GM12872 (cell line): ENCODE measurements around the gene RMND1.

Source experiments
- CTCF ChIP-seq: IDR thresholded peaks from 3 replicates; pipeline ENCODE4 v1.5.1; 2011; ENCODE audit warnings: low read depth, mild to moderate bottlenecking, low read length, moderate library complexity; ENCODE audit not compliant: insufficient read depth

Gene RMND1

DNA sequence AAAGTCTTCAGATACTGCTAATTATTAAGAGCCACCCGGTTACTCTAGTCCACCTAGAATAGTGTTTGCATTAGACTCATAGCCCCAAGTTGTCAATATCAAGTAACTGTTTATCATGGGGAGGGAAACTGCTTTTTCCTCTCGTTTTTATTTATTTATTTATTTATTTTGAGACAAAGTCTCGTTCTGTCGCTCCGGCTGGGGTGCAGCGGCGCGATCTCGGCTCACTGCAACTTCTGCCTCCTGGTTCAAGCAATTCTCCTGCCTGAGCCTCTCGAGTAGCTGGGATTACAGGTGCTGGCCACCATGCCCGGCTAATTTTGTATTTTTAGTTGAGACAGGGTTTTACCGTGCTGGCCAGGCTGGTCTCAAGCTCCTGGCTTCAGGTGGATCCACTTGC lies 25.8 kb upstream of the RMND1 start:
- TF ChIP-seq CTCF, result no peak

DNA sequence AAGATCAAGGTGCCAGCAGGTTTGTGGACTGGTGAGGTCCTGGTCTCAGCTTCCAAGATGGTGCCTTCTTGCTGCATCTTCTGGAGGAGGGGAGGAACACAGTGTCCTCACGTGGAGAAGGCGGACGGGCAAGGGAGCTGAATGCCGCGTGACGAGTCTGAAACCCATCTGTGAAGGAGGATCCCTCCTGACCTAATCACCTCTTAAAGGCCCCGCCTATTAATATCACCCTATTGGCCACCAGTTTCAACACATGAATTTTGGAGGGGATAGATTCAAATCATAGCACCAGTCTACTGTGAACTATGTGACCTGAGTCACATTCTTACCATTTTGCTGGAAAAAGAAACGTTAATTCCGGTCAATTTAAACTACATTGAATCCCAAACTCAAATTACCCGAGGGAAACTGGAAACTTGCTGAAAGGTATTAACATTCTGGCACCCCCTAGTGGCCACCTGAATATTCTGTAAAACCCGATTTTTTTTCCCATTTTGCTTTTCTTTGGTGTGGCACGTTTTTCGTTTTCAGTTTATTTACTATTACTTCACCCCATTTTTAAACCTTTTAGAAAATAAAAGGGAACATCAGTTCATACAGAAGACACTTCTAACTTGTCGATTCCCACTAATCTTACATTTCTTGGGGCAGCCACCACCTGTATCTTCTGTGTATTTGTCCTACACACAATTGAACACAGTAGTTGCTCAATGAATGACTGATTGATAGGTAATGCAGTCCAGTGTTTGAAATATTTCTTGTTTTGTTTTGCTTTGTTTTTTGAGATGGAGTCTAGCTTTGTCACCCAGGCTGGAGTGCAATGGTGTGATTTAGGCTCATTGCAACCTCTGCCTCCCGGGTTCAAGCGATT lies 24.0 kb upstream of the RMND1 start:
- peak; percentile 67 for TF ChIP-seq CTCF

- no peak for TF ChIP-seq CTCF
Observed at GRCh38 chr6:151464702-151465101, 12.8 kb upstream of the RMND1 start.

- no peak for TF ChIP-seq CTCF
Observed at GRCh38 chr6:151461673-151462072, 9.7 kb upstream of the RMND1 start.

DNA sequence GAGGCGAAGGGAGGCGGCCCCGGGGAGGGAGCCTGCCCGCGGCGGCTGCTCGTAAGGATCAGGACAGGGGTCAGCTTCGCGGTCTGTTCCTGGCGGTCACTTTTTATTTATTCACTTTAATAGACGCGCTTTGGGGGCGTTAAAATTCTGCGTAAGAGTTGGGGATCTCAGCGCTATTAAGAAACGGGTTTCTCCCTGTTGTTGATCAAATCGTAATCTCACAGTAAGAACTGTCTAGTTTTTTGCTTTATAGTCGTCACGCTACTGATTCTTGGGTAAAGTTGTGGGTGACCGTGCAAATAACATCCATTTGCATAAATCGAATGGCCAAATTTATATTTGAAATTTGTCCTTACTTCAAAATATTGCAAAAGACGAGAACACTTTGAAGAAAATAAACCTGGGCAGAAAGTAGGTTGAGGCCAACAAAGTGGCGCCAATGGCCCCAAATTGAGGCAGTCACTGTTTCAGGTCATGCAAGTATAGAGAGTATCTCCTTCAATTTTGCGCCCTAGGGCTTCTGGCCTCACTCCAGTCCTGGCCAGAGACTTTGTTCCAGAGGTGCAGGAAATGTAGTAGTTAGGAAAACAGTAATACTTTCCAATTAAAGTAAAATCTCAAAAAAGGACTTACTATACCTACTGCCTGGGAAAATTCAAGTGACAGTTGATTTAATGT lies 963 bp upstream of the RMND1 start:
- TF ChIP-seq CTCF, result no peak

GRCh38 chr6:151451417-151451949 lies 443 bp downstream of the RMND1 start:
- TF ChIP-seq CTCF, result no peak

GRCh38 chr6:151448623-151449022 lies 3.3 kb downstream of the RMND1 start:
- no peak for TF ChIP-seq CTCF
